Sigmoid colon (tissue), 7 donors: ENCODE measurements around the gene TAC1. TPM values are rescaled to one million over a fixed set of nuclear protein-coding genes. Genes with fewer than 3 reads are reported as not detected.
"Not testable (repeated sequence)": the region's sequence is repeated elsewhere in the genome, so short reads cannot be mapped to it uniquely, and the experiment has no call there.

Experiments
- DNase-seq: peaks from one replicate; pipeline ENCODE4 v3.0.0-alpha.2; 2019
- H3K27ac ChIP-seq, 4 donors: fragments of 200-600 bp; sonication (generic); one replicate each; pipeline ENCODE4 v1.5.1; 2016 to 2019; ENCODE audit warnings: mild to moderate bottlenecking in 1 of 4
- H3K27me3 ChIP-seq, 3 donors: fragments of 200-600 bp; sonication (generic); one replicate each; pipeline ENCODE4 v1.5.1; 2019; ENCODE audit warnings: mild to moderate bottlenecking in 1 of 3
- H3K36me3 ChIP-seq, 4 donors: fragments of 200-600 bp; sonication (generic); one replicate each; pipeline ENCODE4 v1.5.1; 2016 to 2019
- H3K4me1 ChIP-seq, 4 donors: fragments of 200-600 bp; sonication (generic); one replicate each; pipeline ENCODE4 v1.5.1; 2017 to 2019
- H3K4me3 ChIP-seq, 4 donors: fragments of 200-600 bp; sonication (generic); one replicate each; pipeline ENCODE4 v1.5.1; 2017 to 2019; ENCODE audit warnings: mild to moderate bottlenecking in 2 of 4, moderate library complexity in 1 of 4
- H3K9me3 ChIP-seq, 4 donors: fragments of 200-600 bp in 3 of 4; sonication (generic) in 3 of 4; one replicate each; pipeline versions ENCODE4 v1.5.1 to v1.6.1; 2013 to 2019
- CTCF ChIP-seq, 4 experiments: fragments of 450-650 bp in 3 of 4; fragments of 200-600 bp in 1 of 4; IDR thresholded peaks; one replicate each; pipeline ENCODE4 v1.5.1; 2016 to 2019; ENCODE audit warnings: antibody characterized with exemption in 4 of 4, mild to moderate bottlenecking in 3 of 4, moderate library complexity in 2 of 4
- EP300 ChIP-seq, 4 donors: sonication (generic); formaldehyde crosslinking; IDR thresholded peaks; one replicate each; pipeline ENCODE4 v1.6.1; 2017; ENCODE audit warnings: antibody characterized with exemption in 4 of 4
- POLR2A ChIP-seq, 2 donors: fragments of 450-650 bp; IDR thresholded peaks; one replicate each; pipeline ENCODE4 v1.6.1; 2016; ENCODE audit warnings: antibody characterized with exemption in 2 of 2, mild to moderate bottlenecking in 2 of 2, moderate library complexity in 2 of 2
- POLR2AphosphoS5 ChIP-seq, 4 donors: sonication (generic); formaldehyde crosslinking; IDR thresholded peaks; one replicate each; pipeline ENCODE4 v1.6.1; 2017; ENCODE audit warnings: antibody characterized with exemption in 4 of 4
- WGBS, 2 donors: extraction: QIAGEN DNeasy Blood & Tissue Kit; methylation state at CpG; one replicate each; pipeline ENCODE4 v1.1.7; 2013; 5-methylcytosine and 5-hydroxymethylcytosine counted together
- intact Hi-C: fragments of 100-400 bp; cut with DNase I; formaldehyde crosslinking; loops from one replicate; pipeline ENCODE4 v1.15.1; 2023
- polyA plus RNA-seq, 3 donors: library from polyadenylated mRNA; stranded (reverse); fragments of 200-250 nt; gene quantifications; one replicate each; pipeline ENCODE4 v1.2.3, GENCODE V29; 2013
- total RNA-seq, 4 donors: library from RNA; depleted of rRNA; stranded (reverse); fragments of >200 nt; gene quantifications; one replicate each; pipeline ENCODE4 v1.1.0, GENCODE V29; 2016
- donor health status: healthy with polysubstance abuse.
- donor health status: Bipolar disorder and iron deficiency.
- donor health status: healthy.

The TAC1 gene
- total and polyA plus RNA-seq, 7 donors = 0.60 to 26.8 (median 10.7) TPM; not detected in 1

GRCh38 chr7:97772045-97772901 lies 40.4 kb downstream of the TAC1 start:
- intact Hi-C loops = no loop called here
- H3K36me3 ChIP-seq = no peaks in the 10 kb centered on the region
- no peak overlapping the region for H3K4me3 ChIP-seq
- DNase-seq = no peak
- H3K9me3 ChIP-seq = no peaks in the 10 kb centered on the region
- WGBS, 2 donors = 22 to 66% methylated on average over 4 of the region's 4 CpGs
- H3K4me1 ChIP-seq = no peaks in the 10 kb centered on the region
- no peak for TF ChIP-seq POLR2A (IDR thresholded peaks at IDR 0.05)
- TF ChIP-seq CTCF (IDR thresholded peaks at IDR 0.05) = no peak
- no peak for TF ChIP-seq EP300 (IDR thresholded peaks at IDR 0.05)
- no peak for TF ChIP-seq POLR2AphosphoS5 (IDR thresholded peaks at IDR 0.05)
- H3K27me3 ChIP-seq = no peaks in the 10 kb centered on the region
- no peak overlapping the region for H3K27ac ChIP-seq

GRCh38 chr7:97786398-97786797 lies 54.5 kb downstream of the TAC1 start:
- WGBS, 2 donors = 81 to 96% methylated on average over 7 of the region's 7 CpGs
- H3K27me3 ChIP-seq, H3K4me1 ChIP-seq, intact Hi-C loops, H3K27ac ChIP-seq, H3K9me3 ChIP-seq, H3K4me3 ChIP-seq, DNase-seq, H3K36me3 ChIP-seq: not testable (repeated sequence)

Other genes with a start within 250 kb of the TAC1 start
- 10 to 100 TPM; 14.1 to 23.5 (median 22.1) TPM for gene ASNS, start 140.3 kb downstream of the TAC1 start, total RNA-seq
- 10 to 100 TPM in 2 of 3 donors, 1 to 10 TPM in 1; 6.6 to 45.7 (median 28.4) TPM for gene ASNS, start 140.3 kb downstream of the TAC1 start, polyA plus RNA-seq